Spleen (tissue), 11 donors: ENCODE results near the gene PAPOLG. TPM values are rescaled to one million over a fixed set of nuclear protein-coding genes. Genes with fewer than 3 reads are reported as not detected.

Source experiments
- DNase-seq: peaks from one replicate; pipeline ENCODE4 v3.0.0-alpha.2; 2020
- H3K27ac ChIP-seq, 8 donors: fragments of 200-600 bp; sonication (generic) in 7 of 8; 1 replicate in 4 of 8; 2 replicates in 4 of 8; pipeline versions ENCODE4 v1.5.0 to v1.8.0; 2016 to 2021; ENCODE audit warnings: inconsistent platforms in 4 of 8, mild to moderate bottlenecking in 4 of 8, moderate library complexity in 1 of 8
- H3K27me3 ChIP-seq, 7 donors: fragments of 200-600 bp; sonication (generic) in 6 of 7; replicated peaks in 1 of 7; 1 replicate in 4 of 7; 2 replicates in 3 of 7; pipeline versions ENCODE4 v1.5.0 to v1.8.0; 2016 to 2021; ENCODE audit warnings: inconsistent platforms in 3 of 7, mild to moderate bottlenecking in 1 of 7
- H3K36me3 ChIP-seq, 6 donors: fragments of 200-600 bp; sonication (generic) in 5 of 6; 1 replicate in 4 of 6; 2 replicates in 2 of 6; pipeline versions ENCODE4 v1.5.0 to v1.8.0; 2016 to 2021; ENCODE audit warnings: inconsistent platforms in 2 of 6
- H3K4me1 ChIP-seq, 6 donors: fragments of 200-600 bp; sonication (generic) in 5 of 6; 1 replicate in 3 of 6; 2 replicates in 3 of 6; pipeline versions ENCODE4 v1.5.0 to v1.8.0; 2016 to 2021; ENCODE audit warnings: inconsistent platforms in 3 of 6
- H3K4me3 ChIP-seq, 8 donors: fragments of 200-600 bp; sonication (generic) in 7 of 8; 1 replicate in 4 of 8; 2 replicates in 4 of 8; pipeline versions ENCODE4 v1.5.0 to v1.8.0; 2016 to 2021; ENCODE audit warnings: inconsistent platforms in 4 of 8, mild to moderate bottlenecking in 4 of 8, moderate library complexity in 2 of 8
- H3K9me3 ChIP-seq, 8 donors: fragments of 200-600 bp; sonication (generic) in 7 of 8; 1 replicate in 4 of 8; 2 replicates in 4 of 8; pipeline versions ENCODE4 v1.5.0 to v1.8.0; 2016 to 2021; ENCODE audit warnings: inconsistent platforms in 4 of 8
- CTCF ChIP-seq, 11 experiments: fragments of 200-600 bp in 7 of 11; fragments of 450-650 bp in 4 of 11; sonication (generic) in 4 of 11; IDR thresholded peaks in 8 of 11; conservative IDR thresholded peaks in 3 of 11; 1 replicate in 7 of 11; 2 replicates in 4 of 11; pipeline versions ENCODE4 v1.4.0 to v1.8.0; 2016 to 2021; ENCODE audit warnings: antibody characterized with exemption in 11 of 11, inconsistent platforms in 4 of 11, mild to moderate bottlenecking in 1 of 11
- POLR2A ChIP-seq, 3 donors: fragments of 450-650 bp; IDR thresholded peaks; one replicate each; pipeline ENCODE4 v1.5.1; 2017; ENCODE audit warnings: antibody characterized with exemption in 3 of 3, mild to moderate bottlenecking in 1 of 3
- POLR2AphosphoS5 ChIP-seq, 3 donors: sonication (generic); formaldehyde crosslinking; IDR thresholded peaks; one replicate each; pipeline ENCODE4 v1.5.1; 2017; ENCODE audit warnings: antibody characterized with exemption in 3 of 3
- WGBS, 5 donors: extraction: QIAGEN DNeasy Blood & Tissue Kit in 3 of 5; methylation state at CpG; one replicate each; pipeline versions ENCODE4 v1.1.5 to v1.1.7; 2013 to 2018; 5-methylcytosine and 5-hydroxymethylcytosine counted together
- intact Hi-C: fragments of 100-400 bp; cut with DNase I; formaldehyde crosslinking; loops from one replicate; pipeline ENCODE4 v1.15.0; 2023; ENCODE audit warnings: low total_unique reads
- polyA plus RNA-seq, 3 donors: library from polyadenylated mRNA; stranded (reverse); fragments of 200-250 nt; gene quantifications; one replicate each; pipeline ENCODE4 v1.2.1, GENCODE V29; 2013
- total RNA-seq, 7 donors: library from RNA; depleted of rRNA in 3 of 7; stranded (reverse); fragments of >200 nt in 3 of 7; fragmentation: NEBNext Ultra II Directional in 4 of 7; extraction: Animal tissue kit (Norgen Biotek cat#: 25700) in 4 of 7; gene quantifications; one replicate each; pipeline versions ENCODE4 v1.1.0 to v1.2.1, GENCODE V29; 2016 to 2021
- donor health status: healthy with polysubstance abuse.
- donor health status: DM: no; HTN: no; CAD: no; lungs with moderate emphysema.
- donor health status: DM: no; HTN: no; CAD: no.
- donor health status: Bipolar disorder and iron deficiency.
- donor health status: healthy.
- donor health status: DM: no; HTN: no; CAD: no.
- donor health status: DM: yes; HTN: yes; CAD: no.

PAPOLG gene
- total and polyA plus RNA-seq, 10 donors: 4.2 to 27.9 (median 21.3) TPM

GRCh38 chr2:60818272-60818671, 62.2 kb downstream of the PAPOLG start:
- intact Hi-C loops: no loop called here
- no peaks in the 10 kb centered on the region for H3K36me3 ChIP-seq
- 63 to 71% (median 67%) methylated on average over 4 of the region's 4 CpGs for WGBS, 5 donors
- H3K27me3 ChIP-seq: no peaks in the 10 kb centered on the region
- DNase-seq: no peak
- no peak overlapping the region for H3K4me3 ChIP-seq
- H3K9me3 ChIP-seq: no peaks in the 10 kb centered on the region
- H3K27ac ChIP-seq: no peak overlapping the region
- TF ChIP-seq POLR2A (IDR thresholded peaks at IDR 0.05) (no peak), CTCF (IDR thresholded peaks at IDR 0.05 in 8 of 11, conservative IDR thresholded peaks at IDR 0.05 in 3 of 11) (peak in 4 of 11 experiments; percentile 20 to 41 (median 30))
- H3K4me1 ChIP-seq: peaks cover 0 to 38% (median 14%) of the 10 kb centered on the region in 6 donors

GRCh38 chr2:60819155-60819862, 63.2 kb downstream of the PAPOLG start:
- peak overlapping the region; percentile 36 to 84 (median 66) for H3K27ac ChIP-seq
- no peaks in the 10 kb centered on the region for H3K9me3 ChIP-seq
- peaks cover 0 to 38% (median 14%) of the 10 kb centered on the region in 6 donors for H3K4me1 ChIP-seq
- DNase-seq: peak; percentile 89
- H3K27me3 ChIP-seq: no peaks in the 10 kb centered on the region
- H3K4me3 ChIP-seq: peak overlapping the region in 1 of 8 donors; percentile 36
- no peaks in the 10 kb centered on the region for H3K36me3 ChIP-seq
- 55 to 75% (median 59%) methylated on average over 15 of the region's 15 CpGs for WGBS, 5 donors
- TF ChIP-seq POLR2AphosphoS5 (IDR thresholded peaks at IDR 0.05) (peak; percentile 14 to 80 (median 73)), CTCF (IDR thresholded peaks at IDR 0.05 in 8 of 11, conservative IDR thresholded peaks at IDR 0.05 in 3 of 11) (no peak)
- intact Hi-C loops: no loop called here

GRCh38 chr2:60819936-60820335, 63.9 kb downstream of the PAPOLG start:
- no peaks in the 10 kb centered on the region for H3K9me3 ChIP-seq
- H3K4me3 ChIP-seq: peak overlapping the region in 1 of 8 donors; percentile 36
- peaks cover 0 to 38% (median 14%) of the 10 kb centered on the region in 6 donors for H3K4me1 ChIP-seq
- intact Hi-C loops: no loop called here
- peak; percentile 83 for DNase-seq
- H3K36me3 ChIP-seq: no peaks in the 10 kb centered on the region
- peak overlapping the region; percentile 36 to 84 (median 66) for H3K27ac ChIP-seq
- H3K27me3 ChIP-seq: no peaks in the 10 kb centered on the region
- TF ChIP-seq CTCF (IDR thresholded peaks at IDR 0.05 in 8 of 11, conservative IDR thresholded peaks at IDR 0.05 in 3 of 11) (no peak), POLR2A (IDR thresholded peaks at IDR 0.05) (no peak), POLR2AphosphoS5 (IDR thresholded peaks at IDR 0.05) (no peak)
- WGBS, 5 donors: 89 to 94% (median 91%) methylated on average over 13 of the region's 13 CpGs

GRCh38 chr2:60820416-60821132, 64.5 kb downstream of the PAPOLG start:
- no peak for DNase-seq
- Histone ChIP-seq H3K9me3 (no peaks in the 10 kb centered on the region), H3K27ac (peak overlapping the region in 1 of 8 donors; percentile 84), H3K4me1 (peaks cover 0 to 38% (median 14%) of the 10 kb centered on the region in 6 donors), H3K27me3 (no peaks in the 10 kb centered on the region), H3K36me3 (no peaks in the 10 kb centered on the region), H3K4me3 (no peak overlapping the region)
- 90 to 95% (median 93%) methylated on average over 12 of the region's 12 CpGs for WGBS, 5 donors
- intact Hi-C loops: no loop called here
- TF ChIP-seq CTCF (IDR thresholded peaks at IDR 0.05 in 8 of 11, conservative IDR thresholded peaks at IDR 0.05 in 3 of 11) (no peak), POLR2A (IDR thresholded peaks at IDR 0.05) (no peak)
